HepG2 (cell line): ENCODE results near the gene CRYM. TPM values are rescaled to one million over a fixed set of nuclear protein-coding genes. Genes with fewer than 3 reads are reported as not detected.
A peak's percentile ranks its signal among the peaks of the same experiment; 100 is the strongest.

Experiments used
- GFI1 ChIP-seq: sonication (generic); formaldehyde crosslinking; IDR thresholded peaks from 2 replicates; pipeline ENCODE4 v1.5.0; 2020; ENCODE audit warnings: missing genetic modification reagents, mild to moderate bottlenecking, borderline replicate concordance
- HOXA7 ChIP-seq: sonication (generic); formaldehyde crosslinking; IDR thresholded peaks from 2 replicates; pipeline ENCODE4 v1.8.1; 2022; ENCODE audit warnings: mild to moderate bottlenecking, missing genetic modification reagents, moderate library complexity
- MYNN ChIP-seq: sonication (generic); formaldehyde crosslinking; IDR thresholded peaks from 2 replicates; pipeline ENCODE4 v1.4.0; 2020; ENCODE audit warnings: mild to moderate bottlenecking, low read depth, missing genetic modification reagents
- NR2F6 ChIP-seq, 2 experiments: IDR thresholded peaks; 2 replicates each; pipeline ENCODE4 v1.6.1; 2016; ENCODE audit warnings: antibody characterized with exemption in 1 of 2, mild to moderate bottlenecking in 1 of 2
- SMAD9 ChIP-seq: sonication (generic); formaldehyde crosslinking; IDR thresholded peaks from 2 replicates; pipeline ENCODE4 v1.5.1; 2020; ENCODE audit warnings: mild to moderate bottlenecking, missing genetic modification reagents
- TSC22D2 ChIP-seq: sonication (generic); formaldehyde crosslinking; IDR thresholded peaks from 2 replicates; pipeline ENCODE4 v1.5.1; 2020; ENCODE audit warnings: missing genetic modification reagents, mild to moderate bottlenecking, borderline replicate concordance
- U2AF2 ChIP-seq: fragments of 200-400 bp; formaldehyde crosslinking; IDR thresholded peaks from 2 replicates; pipeline ENCODE4 v1.6.1; 2017; ENCODE audit warnings: low read depth, mild to moderate bottlenecking, low read length
- YEATS4 ChIP-seq: sonication (generic); formaldehyde crosslinking; IDR thresholded peaks from 2 replicates; pipeline ENCODE4 v1.4.0; 2020; ENCODE audit warnings: missing genetic modification reagents, borderline replicate concordance
- ZBTB3 ChIP-seq: sonication (generic); formaldehyde crosslinking; IDR thresholded peaks from 2 replicates; pipeline ENCODE4 v1.4.0; 2020; ENCODE audit warnings: low read depth, mild to moderate bottlenecking, moderate library complexity, missing genetic modification reagents, borderline replicate concordance
- ZNF484 ChIP-seq: sonication (generic); formaldehyde crosslinking; IDR thresholded peaks from 2 replicates; pipeline ENCODE4 v1.5.1; 2020; ENCODE audit warnings: mild to moderate bottlenecking, low read depth, missing genetic modification reagents, borderline replicate concordance
- polyA plus RNA-seq, 8 experiments: library from polyadenylated mRNA; depleted of rRNA in 3 of 8; stranded (reverse) in 7 of 8; unstranded in 1 of 8; fragments of >200 nt; fragmentation: Illumina TruSeq in 4 of 8; extraction: Trizol in 4 of 8; gene quantifications; 2 replicates each; pipeline versions ENCODE4 v1.2.1 to v1.2.3, GENCODE V29; 2011 to 2016; ENCODE audit warnings: low read depth in 4 of 8, missing spikeins in 1 of 8, mixed read lengths in 1 of 8; ENCODE audit not compliant: insufficient read depth in 1 of 8
- total RNA-seq, 5 experiments: library from RNA; depleted of rRNA; stranded (reverse); fragments of >200 nt; fragmentation: Illumina TruSeq; extraction: Trizol; gene quantifications; 2 replicates each; pipeline ENCODE4 v1.2.3, GENCODE V29; 2016; ENCODE audit warnings: low read depth in 1 of 5
- TF ChIP-seq, protein P1 (sequence below): sonication (generic); formaldehyde crosslinking; IDR thresholded peaks from 2 replicates; pipeline ENCODE4 v1.4.0; 2020; ENCODE audit warnings: missing genetic modification reagents, borderline replicate concordance
- TF ChIP-seq, protein P2 (sequence below): sonication (generic); formaldehyde crosslinking; conservative IDR thresholded peaks from 2 replicates; pipeline ENCODE4 v1.8.0; 2022; ENCODE audit warnings: low read depth, missing genetic modification reagents
- TF ChIP-seq, protein P3 (sequence below): sonication (generic); formaldehyde crosslinking; conservative IDR thresholded peaks from 2 replicates; pipeline ENCODE4 v1.8.0; 2022; ENCODE audit warnings: missing genetic modification reagents
- TF ChIP-seq, protein P4 (sequence below): sonication (generic); formaldehyde crosslinking; IDR thresholded peaks from 2 replicates; pipeline ENCODE4 v1.4.0; 2020; ENCODE audit warnings: missing genetic modification reagents
- TF ChIP-seq, protein P5 (sequence below): sonication (generic); formaldehyde crosslinking; IDR thresholded peaks from 2 replicates; pipeline ENCODE4 v1.5.0; 2020; ENCODE audit warnings: missing genetic modification reagents

The CRYM gene
- total and polyA plus RNA-seq, 2 of the 13 experiments (the other 11 are each of a cell fraction or from before 2014, with no cell fraction given): 1.9 to 2.2 TPM

DNA sequence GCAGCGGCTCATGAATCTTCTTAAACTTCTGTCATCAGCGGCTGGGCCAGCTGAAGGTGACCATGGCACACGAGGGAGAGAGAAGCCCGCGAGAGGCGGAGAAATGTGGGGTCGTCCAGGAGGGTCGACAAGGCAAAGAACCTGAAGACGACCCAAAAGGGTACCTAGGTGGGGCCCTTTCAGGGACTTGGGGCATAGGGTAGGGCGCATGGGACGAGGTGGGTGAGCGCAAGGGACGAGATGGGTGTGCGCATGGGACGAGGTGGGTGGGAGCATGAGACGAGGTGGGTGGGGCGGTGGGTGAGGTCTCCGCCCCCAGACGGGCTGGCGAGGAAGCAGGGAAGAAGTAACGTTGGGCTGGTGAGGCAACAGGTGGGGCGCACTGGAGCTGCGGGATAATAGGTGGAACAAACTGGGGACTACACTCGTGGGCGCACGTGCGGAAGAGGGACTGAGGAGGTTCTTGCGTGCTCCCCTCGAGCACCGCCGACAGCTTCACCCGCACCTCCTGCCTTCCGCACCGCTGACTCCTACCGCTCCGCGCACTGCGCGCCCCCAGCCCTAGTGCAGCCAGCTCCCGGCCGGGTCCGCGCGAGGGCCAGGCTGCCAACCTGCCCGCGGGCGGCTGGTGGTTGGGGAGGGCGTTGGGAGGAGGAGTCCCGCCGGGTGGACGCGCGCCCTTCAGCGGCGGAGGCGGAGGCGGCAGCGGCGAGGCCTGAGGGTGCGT is 23.2 kb upstream of the CRYM start (continued):
- TF ChIP-seq, protein P1, sequence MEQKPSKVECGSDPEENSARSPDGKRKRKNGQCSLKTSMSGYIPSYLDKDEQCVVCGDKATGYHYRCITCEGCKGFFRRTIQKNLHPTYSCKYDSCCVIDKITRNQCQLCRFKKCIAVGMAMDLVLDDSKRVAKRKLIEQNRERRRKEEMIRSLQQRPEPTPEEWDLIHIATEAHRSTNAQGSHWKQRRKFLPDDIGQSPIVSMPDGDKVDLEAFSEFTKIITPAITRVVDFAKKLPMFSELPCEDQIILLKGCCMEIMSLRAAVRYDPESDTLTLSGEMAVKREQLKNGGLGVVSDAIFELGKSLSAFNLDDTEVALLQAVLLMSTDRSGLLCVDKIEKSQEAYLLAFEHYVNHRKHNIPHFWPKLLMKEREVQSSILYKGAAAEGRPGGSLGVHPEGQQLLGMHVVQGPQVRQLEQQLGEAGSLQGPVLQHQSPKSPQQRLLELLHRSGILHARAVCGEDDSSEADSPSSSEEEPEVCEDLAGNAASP (CRISPR knock-in tag): 0 out of 2 replicates have a peak, but pooled peaks have one; percentile 50
- TF ChIP-seq HOXA7 (CRISPR knock-in tag) (no peak), TSC22D2 (peak; percentile 32; the same call in 1 of the 2 replicates), U2AF2 (no peak), NR2F6 (IDR thresholded peaks at IDR 0.05) (no peak), NR2F6 (CRISPR knock-in tag; IDR thresholded peaks at IDR 0.05) (no peak), SMAD9 (CRISPR knock-in tag) (no peak), YEATS4 (CRISPR knock-in tag) (peak; percentile 96), MYNN (peak; percentile 90; the same call in 1 of the 2 replicates), GFI1 (CRISPR knock-in tag) (no peak; the same call in 1 of the 2 replicates), ZBTB3 (0 out of 2 replicates have a peak, but pooled peaks have one; percentile 22), ZNF484 (0 out of 2 replicates have a peak, but pooled peaks have one; percentile 79)
- TF ChIP-seq, protein P2, sequence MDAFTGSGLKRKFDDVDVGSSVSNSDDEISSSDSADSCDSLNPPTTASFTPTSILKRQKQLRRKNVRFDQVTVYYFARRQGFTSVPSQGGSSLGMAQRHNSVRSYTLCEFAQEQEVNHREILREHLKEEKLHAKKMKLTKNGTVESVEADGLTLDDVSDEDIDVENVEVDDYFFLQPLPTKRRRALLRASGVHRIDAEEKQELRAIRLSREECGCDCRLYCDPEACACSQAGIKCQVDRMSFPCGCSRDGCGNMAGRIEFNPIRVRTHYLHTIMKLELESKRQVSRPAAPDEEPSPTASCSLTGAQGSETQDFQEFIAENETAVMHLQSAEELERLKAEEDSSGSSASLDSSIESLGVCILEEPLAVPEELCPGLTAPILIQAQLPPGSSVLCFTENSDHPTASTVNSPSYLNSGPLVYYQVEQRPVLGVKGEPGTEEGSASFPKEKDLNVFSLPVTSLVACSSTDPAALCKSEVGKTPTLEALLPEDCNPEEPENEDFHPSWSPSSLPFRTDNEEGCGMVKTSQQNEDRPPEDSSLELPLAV (CRISPR knock-in tag): no peak; the same call in 1 of the 2 replicates
- TF ChIP-seq, protein P3, sequence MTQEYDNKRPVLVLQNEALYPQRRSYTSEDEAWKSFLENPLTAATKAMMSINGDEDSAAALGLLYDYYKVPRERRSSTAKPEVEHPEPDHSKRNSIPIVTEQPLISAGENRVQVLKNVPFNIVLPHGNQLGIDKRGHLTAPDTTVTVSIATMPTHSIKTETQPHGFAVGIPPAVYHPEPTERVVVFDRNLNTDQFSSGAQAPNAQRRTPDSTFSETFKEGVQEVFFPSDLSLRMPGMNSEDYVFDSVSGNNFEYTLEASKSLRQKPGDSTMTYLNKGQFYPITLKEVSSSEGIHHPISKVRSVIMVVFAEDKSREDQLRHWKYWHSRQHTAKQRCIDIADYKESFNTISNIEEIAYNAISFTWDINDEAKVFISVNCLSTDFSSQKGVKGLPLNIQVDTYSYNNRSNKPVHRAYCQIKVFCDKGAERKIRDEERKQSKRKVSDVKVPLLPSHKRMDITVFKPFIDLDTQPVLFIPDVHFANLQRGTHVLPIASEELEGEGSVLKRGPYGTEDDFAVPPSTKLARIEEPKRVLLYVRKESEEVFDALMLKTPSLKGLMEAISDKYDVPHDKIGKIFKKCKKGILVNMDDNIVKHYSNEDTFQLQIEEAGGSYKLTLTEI: no peak
- TF ChIP-seq, protein P4, sequence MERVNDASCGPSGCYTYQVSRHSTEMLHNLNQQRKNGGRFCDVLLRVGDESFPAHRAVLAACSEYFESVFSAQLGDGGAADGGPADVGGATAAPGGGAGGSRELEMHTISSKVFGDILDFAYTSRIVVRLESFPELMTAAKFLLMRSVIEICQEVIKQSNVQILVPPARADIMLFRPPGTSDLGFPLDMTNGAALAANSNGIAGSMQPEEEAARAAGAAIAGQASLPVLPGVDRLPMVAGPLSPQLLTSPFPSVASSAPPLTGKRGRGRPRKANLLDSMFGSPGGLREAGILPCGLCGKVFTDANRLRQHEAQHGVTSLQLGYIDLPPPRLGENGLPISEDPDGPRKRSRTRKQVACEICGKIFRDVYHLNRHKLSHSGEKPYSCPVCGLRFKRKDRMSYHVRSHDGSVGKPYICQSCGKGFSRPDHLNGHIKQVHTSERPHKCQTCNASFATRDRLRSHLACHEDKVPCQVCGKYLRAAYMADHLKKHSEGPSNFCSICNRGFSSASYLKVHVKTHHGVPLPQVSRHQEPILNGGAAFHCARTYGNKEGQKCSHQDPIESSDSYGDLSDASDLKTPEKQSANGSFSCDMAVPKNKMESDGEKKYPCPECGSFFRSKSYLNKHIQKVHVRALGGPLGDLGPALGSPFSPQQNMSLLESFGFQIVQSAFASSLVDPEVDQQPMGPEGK (CRISPR knock-in tag): peak; percentile 83
- TF ChIP-seq, protein P5, sequence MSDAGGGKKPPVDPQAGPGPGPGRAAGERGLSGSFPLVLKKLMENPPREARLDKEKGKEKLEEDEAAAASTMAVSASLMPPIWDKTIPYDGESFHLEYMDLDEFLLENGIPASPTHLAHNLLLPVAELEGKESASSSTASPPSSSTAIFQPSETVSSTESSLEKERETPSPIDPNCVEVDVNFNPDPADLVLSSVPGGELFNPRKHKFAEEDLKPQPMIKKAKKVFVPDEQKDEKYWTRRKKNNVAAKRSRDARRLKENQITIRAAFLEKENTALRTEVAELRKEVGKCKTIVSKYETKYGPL (CRISPR knock-in tag): 0 out of 2 replicates have a peak, but pooled peaks have one; percentile 34
